Activated CD4-positive, alpha-beta T cell treated with anti-CD3 and anti-CD28 coated beads, Interleukin-2, amount 50 U/mL, for 16 hours (primary cell): ENCODE data around the gene PI16.
A peak's percentile ranks its signal among the peaks of the same experiment; 100 is the strongest.

Source experiments
- DNase-seq: peaks from one replicate; pipeline ENCODE4 v3.0.0-alpha.2; 2020

The PI16 gene, protein sequence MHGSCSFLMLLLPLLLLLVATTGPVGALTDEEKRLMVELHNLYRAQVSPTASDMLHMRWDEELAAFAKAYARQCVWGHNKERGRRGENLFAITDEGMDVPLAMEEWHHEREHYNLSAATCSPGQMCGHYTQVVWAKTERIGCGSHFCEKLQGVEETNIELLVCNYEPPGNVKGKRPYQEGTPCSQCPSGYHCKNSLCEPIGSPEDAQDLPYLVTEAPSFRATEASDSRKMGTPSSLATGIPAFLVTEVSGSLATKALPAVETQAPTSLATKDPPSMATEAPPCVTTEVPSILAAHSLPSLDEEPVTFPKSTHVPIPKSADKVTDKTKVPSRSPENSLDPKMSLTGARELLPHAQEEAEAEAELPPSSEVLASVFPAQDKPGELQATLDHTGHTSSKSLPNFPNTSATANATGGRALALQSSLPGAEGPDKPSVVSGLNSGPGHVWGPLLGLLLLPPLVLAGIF

DNA sequence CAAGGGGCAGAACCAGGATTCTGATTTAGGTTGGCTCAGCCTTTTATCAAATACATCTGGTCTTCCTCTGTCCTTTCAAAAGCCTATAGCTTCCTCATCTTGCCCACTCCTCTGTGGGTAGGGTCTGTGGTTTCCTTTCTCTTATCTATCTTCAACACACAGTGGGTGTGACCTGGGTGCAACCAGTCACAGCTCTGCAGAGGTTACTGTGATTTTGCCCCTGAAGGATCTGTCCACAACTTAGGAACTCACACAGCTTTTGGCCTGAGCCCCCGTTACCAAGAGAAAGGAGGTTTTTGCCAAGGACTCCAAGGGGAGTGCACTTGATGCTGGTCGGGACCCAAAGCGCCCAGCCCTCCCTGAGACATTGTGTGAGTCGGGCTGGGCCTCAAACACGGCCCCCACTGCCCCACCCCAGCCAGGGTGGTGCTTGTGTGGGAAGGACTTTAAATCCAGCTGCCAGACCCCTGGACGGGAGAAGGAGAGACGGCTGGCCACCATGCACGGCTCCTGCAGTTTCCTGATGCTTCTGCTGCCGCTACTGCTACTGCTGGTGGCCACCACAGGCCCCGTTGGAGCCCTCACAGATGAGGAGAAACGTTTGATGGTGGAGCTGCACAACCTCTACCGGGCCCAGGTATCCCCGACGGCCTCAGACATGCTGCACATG, at the start of gene PI16:
Gene PI16 (plus strand): TSS at position 477 of the 670 bp plus-strand sequence. CDS start 23 bp downstream, at position 500.
- DNase-seq: peak; percentile 46

DNA sequence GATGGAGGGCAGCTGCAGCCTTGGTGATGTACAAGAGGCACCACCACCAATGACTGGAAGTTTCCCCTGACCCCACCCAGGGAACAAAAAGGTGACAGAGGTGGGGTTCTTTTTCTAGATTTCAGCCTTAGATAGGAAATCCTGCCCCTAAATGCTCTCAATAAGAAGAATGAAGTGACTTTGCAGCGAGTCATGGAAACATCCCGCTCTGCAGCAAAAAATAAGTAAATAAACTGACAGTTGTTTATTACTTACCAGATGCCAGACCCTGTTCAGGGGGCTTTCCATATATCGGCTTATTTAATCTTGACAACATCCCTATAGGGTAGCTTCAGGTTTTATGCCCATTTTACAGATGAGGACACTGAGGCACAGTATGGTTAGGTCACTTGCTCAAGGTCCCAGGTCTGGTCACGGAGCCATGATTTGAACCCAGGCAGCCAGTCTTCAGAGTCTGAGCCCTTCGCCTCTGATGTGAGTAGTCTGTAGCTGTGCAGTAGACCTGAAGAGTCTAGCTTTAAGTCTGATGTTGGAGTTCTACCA, 49.6 kb upstream of the PI16 start:
- no peak for DNase-seq

DNA sequence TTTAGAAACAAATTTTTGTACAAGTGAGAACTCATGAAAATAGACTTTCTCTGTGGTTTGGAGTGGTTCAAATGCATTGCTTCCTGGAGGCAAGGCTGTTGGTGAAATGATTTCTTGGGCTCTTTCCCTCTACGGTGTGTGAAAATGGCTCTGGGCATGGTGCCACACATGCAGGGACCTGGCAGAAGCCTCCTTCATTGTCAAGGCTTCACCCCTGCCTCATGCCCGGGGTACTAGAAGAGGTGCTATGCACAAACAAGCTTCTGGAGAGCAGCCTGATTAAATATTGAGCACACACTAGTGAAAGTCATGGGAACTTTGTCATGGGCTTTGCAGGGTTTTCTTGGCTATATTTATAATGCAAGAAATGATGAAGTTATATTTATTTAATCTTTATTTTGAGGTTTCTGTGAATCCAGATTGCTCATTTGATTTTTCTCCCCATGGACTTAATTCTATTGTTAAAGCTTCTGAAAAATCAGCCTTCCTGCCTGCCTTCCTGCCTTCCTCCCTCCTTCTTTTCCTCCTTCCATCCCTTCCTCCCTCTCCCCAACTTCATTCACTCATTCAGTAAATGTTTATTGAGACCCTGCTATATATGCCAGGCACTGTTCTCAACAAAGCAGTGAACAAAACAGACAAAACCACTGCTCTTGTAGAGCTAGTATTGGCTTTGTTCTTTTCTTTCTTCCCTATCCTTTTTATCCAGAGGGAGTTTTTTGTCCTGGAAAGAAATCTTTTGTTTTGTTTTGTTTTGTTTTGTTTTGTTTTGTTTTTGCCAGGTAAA, 47.8 kb upstream of the PI16 start:
- DNase-seq: no peak

DNA sequence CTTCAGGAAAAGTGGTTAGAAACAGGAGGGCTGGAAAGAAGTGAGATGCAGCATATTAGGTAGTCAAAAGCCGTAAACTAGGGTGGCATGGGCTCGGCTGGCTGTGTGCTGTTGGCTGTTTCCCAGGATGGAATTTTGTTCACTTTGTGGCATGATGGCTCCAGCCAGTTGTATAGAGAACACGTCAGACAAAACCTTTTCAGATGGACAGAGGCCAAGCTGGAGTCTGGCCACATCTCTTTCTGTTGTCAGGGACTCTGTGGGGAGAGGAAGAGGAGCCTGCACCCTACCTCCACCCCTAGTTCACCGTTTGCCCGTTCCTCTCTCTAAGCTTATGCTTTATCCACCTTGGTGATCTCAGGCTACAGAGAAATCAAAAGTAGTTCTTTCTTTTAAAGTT, 46.8 kb upstream of the PI16 start:
- no peak for DNase-seq

DNA sequence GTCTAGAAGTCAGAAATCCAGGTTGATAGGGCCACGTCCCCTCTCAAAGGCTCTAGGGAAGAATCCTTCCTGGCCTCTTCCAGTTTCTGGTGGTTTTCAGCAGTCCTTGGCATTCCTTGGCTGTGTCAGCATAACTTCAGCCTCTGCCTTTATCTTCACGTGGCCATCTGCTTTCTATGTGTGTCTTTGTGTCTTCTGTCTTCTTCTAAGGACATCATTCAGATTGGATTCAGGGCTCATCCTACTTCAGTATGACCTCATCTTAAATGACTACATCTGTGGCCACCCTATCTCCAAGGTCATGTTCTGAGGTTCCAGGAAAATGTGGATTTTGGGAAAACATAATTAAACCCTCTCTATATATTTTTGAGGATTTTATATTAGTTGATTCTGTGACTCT, 45.8 kb upstream of the PI16 start:
- no peak for DNase-seq

DNA sequence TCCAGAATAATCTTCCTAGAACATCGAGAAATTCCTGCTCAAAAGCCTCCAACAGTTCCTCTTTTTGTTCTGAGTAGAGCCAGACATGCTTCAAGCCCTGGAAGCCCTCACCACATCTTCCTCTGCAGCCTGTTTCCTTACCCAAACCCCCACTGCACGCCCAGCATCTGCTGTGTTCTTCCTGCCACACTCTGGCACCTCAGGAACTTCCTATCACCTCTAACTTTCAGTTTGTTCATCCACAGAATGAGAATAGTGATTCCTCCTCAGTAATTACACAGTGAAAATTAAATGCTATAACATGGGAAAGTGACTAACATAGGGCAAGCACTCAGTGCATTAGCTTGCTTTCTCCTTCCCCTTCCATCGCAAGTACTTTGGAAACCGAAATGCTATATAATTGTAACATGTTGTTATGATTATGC, 42.5 kb upstream of the PI16 start:
- peak; percentile 69 for DNase-seq

DNA sequence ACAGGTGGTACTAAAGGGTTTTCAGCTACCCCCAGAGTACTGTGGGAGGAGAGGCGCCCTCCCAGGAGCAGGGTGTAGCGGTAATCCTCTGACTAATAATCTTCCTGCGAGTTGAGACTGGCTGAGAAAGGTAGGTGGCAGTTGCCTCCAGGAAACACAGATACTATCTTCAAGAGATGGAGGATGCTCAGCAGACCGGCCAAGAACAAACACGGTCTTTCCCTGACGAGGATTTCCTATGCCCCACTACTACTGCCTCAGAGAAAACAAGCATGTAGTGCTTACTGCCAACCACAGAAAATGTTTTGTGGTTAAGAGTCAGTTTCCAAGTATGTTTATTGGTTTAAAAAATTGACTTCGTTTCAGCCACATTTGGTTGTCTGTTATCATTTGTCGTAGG, 42.0 kb upstream of the PI16 start:
- peak; percentile 96 for DNase-seq

DNA sequence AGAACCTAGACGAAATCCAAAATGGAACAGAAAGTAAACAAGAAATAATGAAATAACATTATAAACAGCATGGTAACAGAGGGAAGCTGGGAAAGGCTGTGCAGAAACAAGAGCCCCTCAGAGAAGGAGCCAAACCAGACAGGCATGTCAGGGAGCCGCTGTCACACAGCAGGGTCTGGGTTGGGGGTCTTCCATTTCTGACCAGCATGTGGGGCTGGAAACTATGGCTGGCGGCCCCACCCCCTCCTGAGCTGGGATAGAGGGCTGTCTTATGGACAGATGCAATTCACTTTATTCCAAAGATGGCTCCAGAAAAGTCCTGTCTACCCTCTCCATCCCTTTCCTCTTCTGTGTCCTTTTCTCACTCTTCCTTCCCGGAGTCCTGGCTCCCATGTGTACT, 41.5 kb upstream of the PI16 start:
- no peak for DNase-seq

DNA sequence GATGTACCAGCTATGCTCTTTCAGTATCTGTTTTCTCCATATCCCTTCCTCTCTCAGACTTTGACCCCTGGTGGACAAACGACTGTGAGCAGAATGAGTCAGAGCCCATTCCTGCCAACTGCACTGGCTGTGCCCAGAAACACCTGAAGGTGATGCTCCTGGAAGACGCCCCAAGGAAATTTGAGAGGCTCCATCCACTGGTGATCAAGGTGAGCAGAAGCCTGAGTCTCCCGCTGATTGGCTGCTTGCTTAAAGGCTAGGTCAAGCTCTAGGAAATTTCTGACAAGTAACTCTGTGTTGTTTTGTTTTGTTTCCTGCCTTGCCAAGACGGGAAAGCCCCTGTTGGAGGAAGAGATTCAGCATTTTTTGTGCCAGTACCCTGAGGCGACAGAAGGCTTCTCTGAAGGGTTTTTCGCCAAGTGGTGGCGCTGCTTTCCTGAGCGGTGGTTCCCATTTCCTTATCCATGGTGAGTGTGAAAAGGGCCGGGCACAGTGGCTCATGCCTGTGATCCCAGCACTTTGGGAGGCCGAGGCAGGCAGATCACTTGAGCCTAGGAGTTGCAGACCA, 40.2 kb upstream of the PI16 start:
- DNase-seq: peak; percentile 72

DNA sequence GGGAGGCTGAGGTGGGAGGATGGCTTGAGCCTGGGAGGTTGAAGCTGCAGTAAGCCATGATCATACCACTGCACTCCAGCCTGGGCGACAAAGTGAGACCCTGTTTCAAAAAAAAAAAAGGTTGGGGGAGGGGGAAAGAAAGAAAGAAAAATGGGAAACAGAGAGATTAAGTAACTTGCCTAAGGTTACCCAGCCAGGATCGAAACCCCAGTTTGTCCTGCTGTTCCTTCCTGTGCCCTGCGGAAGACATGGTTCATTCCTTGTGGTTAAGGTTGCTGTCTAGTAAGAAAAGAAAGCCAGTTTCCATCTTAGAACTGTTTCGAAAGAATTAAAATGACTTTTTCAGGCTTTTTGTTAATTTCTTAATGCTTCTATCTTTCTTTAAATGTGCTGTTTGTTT, 38.9 kb upstream of the PI16 start:
- DNase-seq: no peak

DNA sequence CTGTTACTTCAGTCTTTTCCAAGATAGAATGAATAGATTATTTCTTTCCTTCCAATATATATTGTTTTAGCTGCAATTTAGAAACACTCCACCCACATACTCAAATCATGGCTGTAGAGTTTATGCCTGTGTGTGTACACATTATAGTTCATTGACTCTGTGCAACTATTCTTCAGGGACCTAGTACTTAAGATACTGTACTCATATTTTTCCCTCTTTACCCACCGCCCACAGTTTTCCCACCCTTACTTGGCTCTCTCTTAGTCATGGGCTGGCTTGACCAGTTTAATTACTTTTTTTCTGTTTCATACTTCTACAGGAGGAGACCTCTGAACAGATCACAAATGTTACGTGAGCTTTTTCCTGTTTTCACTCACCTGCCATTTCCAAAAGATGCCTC, 38.4 kb upstream of the PI16 start:
- no peak for DNase-seq

DNA sequence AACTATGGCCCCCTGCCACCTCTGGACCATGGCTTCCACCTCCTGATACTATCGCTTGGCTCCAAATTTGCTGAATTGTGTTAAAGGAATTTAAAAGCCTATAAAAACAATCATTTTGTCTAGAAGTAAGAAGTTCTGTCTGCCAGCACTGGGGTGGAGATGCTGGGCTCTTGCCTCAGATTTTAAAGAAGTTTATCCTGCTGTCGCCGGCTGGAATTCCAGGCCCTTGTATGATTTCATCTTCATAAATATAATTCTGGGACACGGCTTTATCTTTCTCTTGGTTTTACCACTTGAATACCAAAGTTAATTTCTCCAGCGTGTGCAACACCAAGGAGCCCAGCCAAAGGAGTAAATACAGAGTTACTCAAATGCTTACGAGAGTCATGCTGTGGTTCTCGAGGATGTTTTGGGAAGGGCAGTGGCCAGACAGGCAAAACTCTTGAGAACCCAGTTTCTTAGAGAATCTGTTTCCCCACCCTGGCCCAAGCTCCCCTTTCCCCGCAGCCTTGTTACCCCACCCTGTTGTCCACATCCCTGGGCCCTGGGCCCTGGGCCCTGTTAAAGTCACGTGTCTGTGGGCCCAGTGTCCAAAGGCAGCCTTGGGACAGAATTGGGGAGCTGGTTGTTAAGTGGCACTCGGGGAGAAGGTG, 36.9 kb upstream of the PI16 start:
- DNase-seq: no peak

DNA sequence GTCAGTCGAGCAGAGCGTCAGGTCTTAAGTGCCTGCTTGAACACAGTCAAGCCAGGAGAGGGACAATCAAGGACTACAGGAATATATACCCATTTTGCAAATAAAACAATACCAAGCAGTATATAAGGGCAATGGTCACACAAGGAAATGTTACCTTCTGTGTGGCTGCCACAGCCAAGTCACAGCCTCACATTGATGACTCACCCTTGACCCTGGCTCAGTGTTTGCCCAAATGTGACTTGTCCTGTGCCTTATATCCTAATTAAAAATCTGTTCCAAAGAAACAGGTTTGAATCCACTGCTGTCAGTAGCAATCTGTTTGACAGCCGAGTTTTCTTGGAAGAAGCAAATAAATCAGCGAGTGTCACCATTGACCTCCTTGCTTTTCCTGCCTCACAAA, 34.5 kb upstream of the PI16 start:
- no peak for DNase-seq

DNA sequence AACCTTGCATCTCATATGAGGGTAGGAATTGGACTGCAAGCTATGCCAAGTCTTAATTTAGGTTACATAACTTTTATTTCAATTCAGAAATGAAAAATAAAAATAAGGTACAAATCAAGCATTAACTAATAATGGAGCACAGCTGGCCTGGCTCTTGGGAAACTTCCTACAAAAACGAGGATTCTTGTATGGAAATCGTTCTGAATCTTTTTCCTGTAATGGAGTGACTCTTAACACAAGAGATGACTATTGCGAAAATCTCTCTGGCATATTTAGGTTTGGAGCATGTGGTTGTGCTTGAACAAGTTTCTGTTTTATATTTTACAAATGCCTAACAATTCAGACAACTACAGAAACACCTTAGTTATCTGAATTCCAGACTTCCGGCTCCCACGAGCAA, 34.0 kb upstream of the PI16 start:
- no peak for DNase-seq

DNA sequence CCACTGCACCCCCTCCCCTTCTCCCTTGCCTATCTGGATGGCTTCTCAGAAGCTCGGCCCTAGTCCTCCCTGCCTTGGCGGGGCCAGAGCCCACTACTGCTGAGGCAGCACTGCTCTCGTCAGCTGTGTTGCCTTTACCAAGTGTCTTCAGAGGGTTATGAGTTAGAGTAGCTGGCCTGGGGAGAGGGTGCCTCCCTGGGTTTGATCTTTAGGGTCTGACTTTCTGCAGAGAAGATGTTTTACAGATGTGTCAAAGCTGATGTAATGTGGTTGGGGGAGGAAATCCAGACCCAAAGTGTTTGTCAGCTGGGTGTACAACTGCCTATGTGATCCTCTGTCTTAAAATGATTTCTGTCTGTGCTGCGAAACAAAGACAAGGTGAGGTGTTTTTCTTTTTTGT, 30.4 kb upstream of the PI16 start:
- no peak for DNase-seq

DNA sequence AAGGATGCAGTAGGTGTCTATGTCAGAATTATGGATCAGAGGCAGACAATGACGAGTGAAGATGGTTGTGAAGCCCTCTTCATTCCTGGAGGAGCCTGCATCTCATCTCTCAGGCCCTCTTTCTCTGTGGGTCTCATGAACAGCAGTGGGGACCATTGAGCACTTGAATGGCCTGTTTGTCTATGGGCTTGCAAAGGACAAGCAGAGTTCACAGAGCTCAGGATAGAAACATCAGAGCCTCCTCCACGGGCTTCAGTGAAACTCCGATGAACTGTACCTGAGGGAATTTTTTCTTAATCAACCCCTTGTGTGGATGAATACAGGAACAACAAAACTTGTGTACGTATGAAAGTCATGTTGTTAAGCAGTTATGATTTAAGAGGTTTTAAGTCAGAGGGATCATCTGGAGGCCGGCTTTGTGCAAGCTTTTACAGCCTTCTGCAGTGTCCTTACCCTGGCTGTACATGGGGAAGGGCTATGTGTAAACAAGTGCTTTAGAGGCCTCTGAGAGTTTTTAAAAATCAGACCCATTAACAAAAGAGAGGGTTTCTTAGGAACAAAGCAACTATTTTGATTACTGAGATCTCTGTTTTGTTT, 29.7 kb upstream of the PI16 start:
- no peak for DNase-seq

DNA sequence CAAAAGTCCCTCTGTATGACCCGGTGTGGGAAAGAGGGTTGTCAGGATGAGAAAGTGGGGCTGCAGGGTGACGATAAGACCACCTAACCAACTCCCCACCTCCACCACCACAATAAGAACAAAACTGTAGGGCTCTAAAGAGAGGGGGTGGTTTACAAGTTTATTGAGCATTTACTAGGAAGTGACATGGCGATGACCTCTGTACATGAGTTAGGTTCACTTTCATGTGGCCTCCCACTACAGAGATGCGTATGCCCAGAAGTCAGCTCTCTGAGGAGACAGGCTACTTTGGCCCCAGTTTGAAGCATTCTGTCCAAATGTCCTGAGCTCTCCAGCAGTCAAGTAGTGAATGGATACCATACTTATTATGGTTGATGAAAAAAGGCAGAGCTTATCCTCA, 28.7 kb upstream of the PI16 start:
- peak; percentile 45 for DNase-seq

DNA sequence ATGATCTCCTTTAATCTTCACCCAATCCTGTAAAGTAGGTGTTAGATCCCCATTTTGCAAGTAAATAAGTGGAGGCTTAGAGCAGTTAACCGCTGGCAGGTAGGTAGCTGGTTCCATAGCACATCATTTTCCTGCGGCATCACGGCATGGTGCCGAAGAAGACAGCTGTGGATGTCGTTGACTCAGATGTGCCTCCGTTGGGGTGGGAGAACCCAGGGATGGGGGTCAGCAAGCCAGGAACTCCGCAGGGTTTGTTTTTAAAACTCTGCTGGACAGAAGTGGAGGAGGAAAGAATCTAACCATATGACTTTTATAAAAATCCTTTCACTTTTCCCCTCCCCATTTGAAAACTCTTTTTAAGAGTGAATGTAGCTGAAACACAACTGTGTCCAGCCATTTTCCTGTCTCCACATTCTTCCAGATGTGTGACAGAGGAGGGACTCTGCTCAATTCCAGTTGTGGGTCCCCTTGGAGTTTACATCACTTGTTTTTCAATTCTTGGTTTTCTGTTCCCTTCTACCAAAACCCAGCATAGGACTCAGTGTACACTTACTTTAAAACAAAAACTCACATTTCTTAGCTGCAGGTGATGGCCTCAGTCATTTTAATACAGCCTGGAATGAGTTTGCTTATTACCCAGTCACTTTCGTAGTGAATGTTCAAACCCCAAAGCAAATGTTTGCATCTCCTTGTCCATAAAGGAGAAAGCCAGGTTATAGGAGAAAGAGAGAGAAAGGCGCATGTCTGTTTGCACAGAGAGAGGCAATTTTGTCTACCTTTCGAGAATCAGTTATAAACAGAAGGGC, 27.6 kb upstream of the PI16 start:
- DNase-seq: peak; percentile 57

DNA sequence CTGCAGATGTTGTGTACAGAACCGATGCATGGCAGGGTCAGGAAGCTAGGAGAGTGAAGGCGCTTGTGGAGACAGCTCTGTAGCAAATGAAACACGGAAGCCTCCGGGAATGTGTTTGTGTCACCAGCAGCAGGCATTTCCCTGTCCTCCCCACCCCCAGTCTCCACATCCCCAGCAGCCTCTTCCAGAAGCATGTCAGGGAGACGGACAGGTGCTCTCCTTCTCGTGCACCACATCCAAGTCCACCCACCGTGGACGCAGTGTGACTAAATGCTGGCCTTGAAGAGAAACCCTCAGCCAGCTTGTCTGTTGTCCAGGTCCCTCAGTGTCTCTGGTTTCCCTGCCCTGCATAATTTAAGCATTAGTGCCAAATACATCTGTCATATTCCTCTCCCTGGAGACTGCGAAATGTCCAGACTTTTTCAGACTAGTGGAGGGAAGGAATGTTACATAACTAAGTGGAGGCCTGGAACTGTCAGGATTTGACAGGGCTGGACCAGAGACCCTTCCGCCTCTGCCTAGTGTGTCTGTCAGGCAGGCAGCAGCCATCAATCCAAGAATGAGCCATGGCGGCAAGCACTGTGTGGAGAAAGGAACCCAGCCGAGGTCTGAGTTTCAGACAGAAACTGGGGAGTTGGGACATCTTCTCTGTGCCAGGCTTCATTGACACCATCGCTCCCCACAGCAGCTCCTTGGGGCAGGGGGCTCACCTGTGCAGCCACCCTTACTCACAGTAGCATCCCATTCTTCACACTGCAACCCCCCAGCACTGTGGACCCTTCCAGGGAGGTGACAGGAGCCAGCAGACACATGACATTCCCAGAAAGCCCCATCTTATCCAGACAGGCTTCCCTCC, 26.6 kb upstream of the PI16 start:
- DNase-seq: no peak

DNA sequence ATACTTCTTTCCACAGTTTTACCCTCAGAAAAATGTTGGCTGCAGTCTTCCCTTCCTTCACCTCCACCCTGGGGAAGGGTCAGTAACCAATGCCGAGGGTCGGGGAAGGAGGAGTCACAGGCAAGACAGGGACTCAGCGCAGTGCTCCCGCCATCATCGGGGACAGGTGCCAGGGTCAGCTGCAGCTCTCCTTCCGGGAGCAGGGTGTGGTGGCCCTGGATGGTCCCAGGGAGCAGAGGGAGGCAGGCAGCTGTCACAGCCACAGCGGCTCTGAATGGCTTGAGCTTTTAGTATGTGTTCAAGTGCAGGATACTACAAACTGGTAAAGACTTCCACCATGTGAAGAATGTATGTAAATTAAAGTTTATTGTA, 26.0 kb upstream of the PI16 start:
- DNase-seq: no peak
